Endodermal cell (in vitro differentiated cells): ENCODE measurements around the gene ENTR1. TPM values are rescaled to one million over a fixed set of nuclear protein-coding genes. Genes with fewer than 3 reads are reported as not detected.

Experiments used
- DNase-seq: peaks from one replicate; pipeline ENCODE4 v3.0.0-alpha.2; 2017
- H3K27ac ChIP-seq: 2 replicates; pipeline ENCODE4 v1.5.1; 2013; ENCODE audit warnings: mild to moderate bottlenecking, low read depth, low read length, moderate library complexity
- H3K27me3 ChIP-seq: 2 replicates; pipeline ENCODE4 v1.6.1; 2013; ENCODE audit warnings: mild to moderate bottlenecking, low read length, moderate library complexity; ENCODE audit not compliant: insufficient read depth, control insufficient read depth, poor library complexity, severe bottlenecking
- H3K36me3 ChIP-seq: 2 replicates; pipeline ENCODE4 v1.7.0; 2013; ENCODE audit warnings: mild to moderate bottlenecking, low read length, moderate library complexity; ENCODE audit not compliant: control insufficient read depth, insufficient read depth
- H3K4me1 ChIP-seq: one replicate; pipeline ENCODE4 v1.7.0; 2013; ENCODE audit warnings: low read length; ENCODE audit not compliant: control insufficient read depth, insufficient read depth
- H3K4me3 ChIP-seq: 2 replicates; pipeline ENCODE4 v1.5.1; 2013; ENCODE audit warnings: mild to moderate bottlenecking, low read length, moderate library complexity
- H3K9ac ChIP-seq: 2 replicates; pipeline ENCODE4 v1.6.1; 2013; ENCODE audit warnings: mild to moderate bottlenecking, low read length, moderate library complexity; ENCODE audit not compliant: poor library complexity, severe bottlenecking; ENCODE audit errors: extremely low read depth
- H3K9me3 ChIP-seq: 2 replicates; pipeline ENCODE4 v1.6.1; 2013; ENCODE audit warnings: mild to moderate bottlenecking, low read length, moderate library complexity; ENCODE audit not compliant: control insufficient read depth
- H3K27ac Mint-ChIP-seq: 2 replicates; pipeline ENCODE4 v1.8.0; 2020; ENCODE audit warnings: mixed read lengths
- H3K27me3 Mint-ChIP-seq: 2 replicates; pipeline ENCODE4 v1.8.0; 2021; ENCODE audit warnings: mild to moderate bottlenecking, mixed read lengths; ENCODE audit not compliant: insufficient read depth
- H3K36me3 Mint-ChIP-seq: 2 replicates; pipeline ENCODE4 v1.8.0; 2020; ENCODE audit warnings: low read depth, mixed read lengths
- H3K4me1 Mint-ChIP-seq: 2 replicates; pipeline ENCODE4 v1.8.0; 2020; ENCODE audit warnings: mixed read lengths
- H3K4me3 Mint-ChIP-seq: 2 replicates; pipeline ENCODE4 v1.8.0; 2020; ENCODE audit warnings: mild to moderate bottlenecking, moderate library complexity, mixed read lengths
- H3K9me3 Mint-ChIP-seq: 2 replicates; pipeline ENCODE4 v1.8.0; 2020; ENCODE audit warnings: mild to moderate bottlenecking, mixed read lengths
- WGBS, 2 experiments: methylation state at CpG; one replicate each; pipeline versions ENCODE4 v1.1.5 to v1.1.7; 2013; ENCODE audit warnings: missing lambda C conversion rate in 2 of 2, mixed read lengths in 1 of 2; ENCODE audit not compliant: insufficient coverage in 1 of 2, insufficient read length in 1 of 2; 5-methylcytosine and 5-hydroxymethylcytosine counted together
- total RNA-seq, 2 donors: library from RNA; stranded (reverse); fragmentation: NEBNext Ultra II Directional in 1 of 2; extraction: Animal tissue kit (Norgen Biotek cat#: 25700) in 1 of 2; gene quantifications; 2 replicates in 1 of 2; 3 replicates in 1 of 2; pipeline ENCODE4 v1.2.1, GENCODE V29; 2021
- TF ChIP-seq, protein P1 (sequence below): fragments of 200-600 bp; sonication (generic); conservative IDR thresholded peaks from 2 replicates; pipeline ENCODE4 v1.5.0; 2021; ENCODE audit warnings: antibody characterized with exemption, mild to moderate bottlenecking

The ENTR1 gene
- total RNA-seq, 2 donors from 2014 or later: 76.6 to 83.1 TPM

DNA sequence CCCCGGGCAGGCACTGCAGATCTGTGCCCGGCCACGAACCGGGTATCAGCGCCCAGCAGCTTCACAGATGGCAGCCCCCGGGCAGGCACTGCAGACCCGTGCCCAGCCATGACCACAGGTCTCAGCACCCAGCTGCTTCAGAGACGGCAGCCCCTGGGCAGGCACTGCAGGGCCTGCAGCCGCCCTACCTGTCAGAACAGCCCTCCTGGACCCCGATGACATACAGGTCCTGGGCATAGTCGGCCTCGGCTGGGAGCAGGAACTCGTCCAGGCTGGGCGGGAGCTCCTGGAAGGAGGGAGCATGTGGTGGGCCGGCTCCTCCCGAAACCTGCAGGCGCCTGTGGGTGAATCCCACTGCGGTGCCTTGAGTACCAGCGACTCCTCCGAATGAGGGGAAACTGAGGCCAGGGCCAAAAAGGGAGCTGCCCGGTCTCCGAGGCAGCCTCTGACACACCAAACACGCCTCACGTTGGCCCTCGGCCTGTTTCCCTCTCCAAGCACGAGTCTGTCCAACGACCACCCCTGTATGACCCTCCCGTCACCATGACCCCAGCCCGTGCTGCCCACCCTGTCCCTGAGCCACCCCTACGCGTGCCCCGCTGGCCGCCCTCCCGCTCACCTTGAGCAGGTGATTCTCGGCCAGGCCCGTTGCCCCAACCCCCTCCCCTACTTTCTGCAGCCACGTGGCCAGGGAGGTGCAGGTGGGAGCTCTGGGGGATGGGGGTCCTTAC lies 23.6 kb upstream of the ENTR1 start:
- Histone ChIP-seq H3K36me3 (peaks cover 14% of the 10 kb centered on the region), H3K4me1 (peaks cover 9% of the 10 kb centered on the region), H3K27me3 (no peaks in the 10 kb centered on the region), H3K9ac (no peak overlapping the region), H3K9me3 (no peaks in the 10 kb centered on the region), H3K27ac (no peak overlapping the region), H3K4me3 (no peak overlapping the region)
- H3K36me3 Mint-ChIP-seq: peaks cover 11% of the 10 kb centered on the region
- no peak overlapping the region for H3K4me3 Mint-ChIP-seq
- 94% methylated on average over 23 to 37 of the region's 37 CpGs for WGBS, 2 experiments
- H3K9me3 Mint-ChIP-seq: no peaks in the 10 kb centered on the region
- TF ChIP-seq, protein P1, sequence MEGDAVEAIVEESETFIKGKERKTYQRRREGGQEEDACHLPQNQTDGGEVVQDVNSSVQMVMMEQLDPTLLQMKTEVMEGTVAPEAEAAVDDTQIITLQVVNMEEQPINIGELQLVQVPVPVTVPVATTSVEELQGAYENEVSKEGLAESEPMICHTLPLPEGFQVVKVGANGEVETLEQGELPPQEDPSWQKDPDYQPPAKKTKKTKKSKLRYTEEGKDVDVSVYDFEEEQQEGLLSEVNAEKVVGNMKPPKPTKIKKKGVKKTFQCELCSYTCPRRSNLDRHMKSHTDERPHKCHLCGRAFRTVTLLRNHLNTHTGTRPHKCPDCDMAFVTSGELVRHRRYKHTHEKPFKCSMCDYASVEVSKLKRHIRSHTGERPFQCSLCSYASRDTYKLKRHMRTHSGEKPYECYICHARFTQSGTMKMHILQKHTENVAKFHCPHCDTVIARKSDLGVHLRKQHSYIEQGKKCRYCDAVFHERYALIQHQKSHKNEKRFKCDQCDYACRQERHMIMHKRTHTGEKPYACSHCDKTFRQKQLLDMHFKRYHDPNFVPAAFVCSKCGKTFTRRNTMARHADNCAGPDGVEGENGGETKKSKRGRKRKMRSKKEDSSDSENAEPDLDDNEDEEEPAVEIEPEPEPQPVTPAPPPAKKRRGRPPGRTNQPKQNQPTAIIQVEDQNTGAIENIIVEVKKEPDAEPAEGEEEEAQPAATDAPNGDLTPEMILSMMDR: no peak
- DNase-seq: no peak
- no peak overlapping the region for H3K27ac Mint-ChIP-seq
- H3K4me1 Mint-ChIP-seq: peaks cover 16% of the 10 kb centered on the region
- no peaks in the 10 kb centered on the region for H3K27me3 Mint-ChIP-seq

DNA sequence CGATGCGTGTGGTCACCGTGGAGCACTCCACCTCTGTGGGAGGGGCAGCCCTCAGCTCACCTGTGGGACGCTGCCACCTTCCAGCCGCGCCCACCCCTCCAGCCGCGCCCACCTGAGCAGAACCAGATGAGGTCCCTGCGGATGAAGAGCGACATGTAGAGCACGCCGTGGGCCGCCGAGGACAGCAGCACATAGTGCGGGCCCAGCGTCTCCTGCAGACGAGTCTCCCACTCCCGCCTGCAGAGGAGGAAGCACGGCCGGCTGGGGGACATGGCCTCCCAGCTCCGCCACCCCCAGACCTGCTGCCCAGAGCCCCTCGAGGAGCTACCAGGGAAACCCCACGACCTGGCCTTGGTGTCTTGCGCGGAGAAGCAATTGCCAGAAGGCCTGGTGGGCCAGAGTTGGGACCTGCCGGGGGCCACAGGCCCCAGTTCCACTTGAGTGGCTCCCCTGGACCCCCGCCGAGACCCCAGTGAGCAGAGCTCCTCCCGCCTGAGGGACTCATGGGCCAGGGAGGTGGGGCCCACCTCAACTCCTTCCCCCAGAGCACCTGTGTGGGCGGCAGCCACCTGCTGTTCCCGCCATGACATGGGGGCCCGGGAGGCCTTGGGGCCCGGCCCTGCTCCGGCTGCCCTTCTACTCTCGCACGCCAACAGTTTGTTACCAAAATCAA lies 22.8 kb upstream of the ENTR1 start:
- Histone ChIP-seq H3K27me3 (no peaks in the 10 kb centered on the region), H3K27ac (no peak overlapping the region), H3K9me3 (no peaks in the 10 kb centered on the region), H3K4me1 (peaks cover 9% of the 10 kb centered on the region), H3K36me3 (peaks cover 18% of the 10 kb centered on the region), H3K9ac (no peak overlapping the region), H3K4me3 (no peak overlapping the region)
- TF ChIP-seq, protein P1: no peak
- no peaks in the 10 kb centered on the region for H3K9me3 Mint-ChIP-seq
- H3K4me1 Mint-ChIP-seq: peaks cover 16% of the 10 kb centered on the region
- H3K4me3 Mint-ChIP-seq: no peak overlapping the region
- 88 to 90% methylated on average over 21 to 36 of the region's 36 CpGs for WGBS, 2 experiments
- no peak for DNase-seq
- no peaks in the 10 kb centered on the region for H3K27me3 Mint-ChIP-seq
- H3K27ac Mint-ChIP-seq: no peak overlapping the region
- H3K36me3 Mint-ChIP-seq: peaks cover 15% of the 10 kb centered on the region

DNA sequence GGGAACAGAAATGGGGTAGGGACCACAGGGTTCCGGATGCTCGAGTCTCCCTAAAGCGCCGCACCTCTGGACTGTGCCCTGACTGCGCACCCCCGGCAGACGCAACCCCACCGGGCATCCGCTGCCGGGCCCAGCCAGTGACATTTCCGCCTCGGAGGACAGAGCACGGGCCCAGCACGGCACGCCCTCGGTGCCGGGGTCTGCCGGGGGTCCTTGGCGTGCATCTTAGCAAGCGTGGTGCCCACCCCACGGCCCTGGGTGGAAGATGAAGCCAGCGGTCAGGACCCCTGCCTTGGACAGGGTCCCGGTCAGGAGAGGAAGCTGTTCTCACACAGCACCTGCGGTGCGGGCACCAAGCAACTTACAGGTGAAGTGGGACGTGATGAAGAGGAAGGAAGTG lies 22.2 kb upstream of the ENTR1 start:
- Mint-ChIP-seq H3K27me3 (no peaks in the 10 kb centered on the region), H3K4me1 (peaks cover 13% of the 10 kb centered on the region), H3K9me3 (no peaks in the 10 kb centered on the region), H3K36me3 (peaks cover 17% of the 10 kb centered on the region), H3K4me3 (no peak overlapping the region), H3K27ac (no peak overlapping the region)
- Histone ChIP-seq H3K27ac (no peak overlapping the region), H3K4me3 (no peak overlapping the region), H3K27me3 (no peaks in the 10 kb centered on the region), H3K9me3 (no peaks in the 10 kb centered on the region), H3K36me3 (peaks cover 18% of the 10 kb centered on the region), H3K9ac (no peak overlapping the region), H3K4me1 (peaks cover 7% of the 10 kb centered on the region)
- WGBS, 2 experiments: 81 to 85% methylated on average over 11 to 26 of the region's 26 CpGs
- no peak for DNase-seq
- TF ChIP-seq, protein P1: no peak
